ENCODE measurements around the gene CDHR4. TPM values are rescaled to one million over a fixed set of nuclear protein-coding genes. Genes with fewer than 3 reads are reported as not detected.
"Not testable (repeated sequence)": the region's sequence is repeated elsewhere in the genome, so short reads cannot be mapped to it uniquely, and the experiment has no call there.

The CDHR4 gene
- total and polyA plus RNA-seq, 2 donors, result 0.10 TPM; not detected in 1

DNA sequence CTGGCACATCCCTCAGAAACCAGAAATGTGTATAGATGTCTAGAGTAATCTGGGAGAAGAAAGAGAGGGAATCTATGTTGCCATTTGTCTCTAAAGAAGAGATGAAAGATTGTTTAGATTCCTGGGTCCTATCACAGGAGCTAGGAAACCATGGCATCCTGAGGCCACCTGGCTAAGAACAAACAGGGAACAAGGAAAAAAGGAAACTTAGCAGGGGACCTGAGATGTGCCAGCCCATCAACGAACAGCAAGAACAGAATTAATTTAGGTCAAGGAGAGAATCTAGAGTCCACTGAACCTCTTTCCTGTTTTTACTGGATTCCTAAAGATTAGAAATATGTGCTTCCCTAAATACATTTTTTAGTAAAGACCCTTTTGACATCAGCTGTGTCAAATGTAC is 43.6 kb downstream of the CDHR4 start:
- Histone ChIP-seq H3K27ac (ENCODE audit: low read depth) (no peak overlapping the region), H3K4me3 (ENCODE audit: low read depth, low read length) (no peak overlapping the region), H3K4me1 (ENCODE audit: insufficient read depth) (no peaks in the 10 kb centered on the region), H3K36me3 (ENCODE audit: insufficient read depth) (no peaks in the 10 kb centered on the region)
- 84% methylated on average over 1 of the region's 1 CpG for WGBS
- DNase-seq (ENCODE audit: extremely low spot score), result no peak

GRCh38 chr3:49754536-49754935 is 45.1 kb downstream of the CDHR4 start:
- Histone ChIP-seq H3K36me3 (ENCODE audit: insufficient read depth) (no peaks in the 10 kb centered on the region), H3K4me1 (ENCODE audit: insufficient read depth) (no peaks in the 10 kb centered on the region), H3K4me3 (ENCODE audit: low read depth, low read length) (no peak overlapping the region), H3K27ac (ENCODE audit: low read depth) (no peak overlapping the region)
- WGBS, result 85% methylated on average over 1 of the region's 1 CpG
- no peak for DNase-seq (ENCODE audit: extremely low spot score)

- Histone ChIP-seq H3K4me1 (ENCODE audit: insufficient read depth) (no peaks in the 10 kb centered on the region), H3K4me3 (ENCODE audit: low read depth, low read length) (no peak overlapping the region), H3K36me3 (ENCODE audit: insufficient read depth) (no peaks in the 10 kb centered on the region), H3K27ac (ENCODE audit: low read depth) (no peak overlapping the region)
- WGBS, result 90% methylated on average over 4 of the region's 4 CpGs
- DNase-seq (ENCODE audit: extremely low spot score), result no peak
Observed at GRCh38 chr3:49751501-49751900, 48.2 kb downstream of the CDHR4 start.

DNA sequence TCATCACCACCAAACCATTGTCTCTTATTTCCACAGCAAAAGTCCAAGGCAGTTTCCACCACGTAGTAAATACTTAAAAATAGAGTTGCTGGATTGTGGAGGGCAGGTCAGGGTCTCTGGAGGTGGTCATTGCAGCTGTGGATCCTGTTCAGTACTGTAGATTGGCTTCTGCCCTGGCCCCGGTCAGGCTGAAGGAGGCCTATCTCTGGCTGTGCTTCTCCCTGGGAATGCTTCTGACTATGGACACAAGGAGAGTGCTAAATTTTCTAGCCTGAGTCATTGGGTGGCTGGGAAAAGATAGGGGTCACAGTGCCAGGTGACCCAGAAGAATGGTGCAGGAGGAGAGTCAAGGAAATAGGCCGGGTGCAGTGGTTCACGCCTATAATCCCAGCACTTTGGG is 49.6 kb downstream of the CDHR4 start:
- WGBS, result 94% methylated on average over 4 of the region's 4 CpGs
- Histone ChIP-seq H3K4me1 (ENCODE audit: insufficient read depth) (no peaks in the 10 kb centered on the region), H3K4me3 (ENCODE audit: low read depth, low read length) (no peak overlapping the region), H3K36me3 (ENCODE audit: insufficient read depth) (no peaks in the 10 kb centered on the region), H3K27ac (ENCODE audit: low read depth) (no peak overlapping the region)
- DNase-seq (ENCODE audit: extremely low spot score), result no peak

DNA sequence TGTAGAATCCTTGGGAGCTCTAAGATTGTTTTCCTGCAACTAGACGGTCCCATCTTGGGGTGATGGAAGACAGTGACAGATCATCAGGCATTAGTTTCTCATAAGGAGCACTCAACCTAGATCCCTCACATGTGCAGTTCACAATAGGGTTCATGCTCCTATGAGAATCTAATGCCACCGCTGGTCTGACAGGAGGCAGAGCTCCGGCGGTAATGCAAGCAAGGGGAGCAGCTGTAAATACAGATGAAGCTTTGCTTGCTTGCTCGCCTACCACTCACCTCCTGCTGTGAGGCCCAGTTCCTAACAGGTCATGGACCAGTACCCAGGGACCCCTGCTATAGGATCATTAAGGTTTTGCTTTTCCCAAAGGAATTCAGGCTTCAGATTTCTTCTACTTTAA is 50.8 kb downstream of the CDHR4 start:
- H3K36me3 ChIP-seq (ENCODE audit: insufficient read depth); H3K4me1 ChIP-seq (ENCODE audit: insufficient read depth); DNase-seq (ENCODE audit: extremely low spot score); H3K27ac ChIP-seq (ENCODE audit: low read depth); H3K4me3 ChIP-seq (ENCODE audit: low read depth, low read length): not testable (repeated sequence)
- 89% methylated on average over 5 of the region's 5 CpGs for WGBS

- no peak overlapping the region for H3K4me3 ChIP-seq (ENCODE audit: low read depth, low read length)
- no peaks in the 10 kb centered on the region for H3K36me3 ChIP-seq (ENCODE audit: insufficient read depth)
- no peaks in the 10 kb centered on the region for H3K4me1 ChIP-seq (ENCODE audit: insufficient read depth)
- DNase-seq (ENCODE audit: extremely low spot score), result no peak
- 76% methylated on average over 13 of the region's 13 CpGs for WGBS
- no peak overlapping the region for H3K27ac ChIP-seq (ENCODE audit: low read depth)
Observed at GRCh38 chr3:49747792-49748480, 51.7 kb downstream of the CDHR4 start.

DNA sequence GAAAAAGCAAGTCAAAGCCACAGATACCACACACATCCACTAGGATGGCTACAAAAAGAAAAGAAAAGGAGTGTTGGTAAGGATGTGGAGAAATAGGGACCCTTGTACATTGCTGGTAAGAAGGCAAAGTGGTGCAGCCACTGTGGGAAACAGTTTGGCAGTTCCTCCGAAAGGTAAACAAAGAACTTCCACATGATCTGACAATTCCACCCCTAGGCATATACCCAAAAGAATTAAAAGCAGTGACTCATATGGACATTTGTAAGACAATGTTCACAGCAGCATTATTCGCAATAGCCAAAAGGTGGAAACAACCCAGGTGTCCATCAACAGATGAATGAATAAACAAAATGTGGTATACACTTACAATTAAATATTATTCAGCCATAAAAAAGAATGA is 53.7 kb downstream of the CDHR4 start:
- no peaks in the 10 kb centered on the region for H3K36me3 ChIP-seq (ENCODE audit: insufficient read depth)
- no peak overlapping the region for H3K27ac ChIP-seq (ENCODE audit: low read depth)
- H3K4me1 ChIP-seq (ENCODE audit: insufficient read depth), result no peaks in the 10 kb centered on the region
- no peak for DNase-seq (ENCODE audit: extremely low spot score)
- no peak overlapping the region for H3K4me3 ChIP-seq (ENCODE audit: low read depth, low read length)
- 74% methylated on average over 2 of the region's 2 CpGs for WGBS

Small RNA genes within 50 kb of the gene (small RNA-seq; reads per million reads assigned to genes)
- gene COX6CP14, result not detected

Other genes starting within 250 kb of the CDHR4 start
- gene BSN, start 245.4 kb downstream of the CDHR4 start, total RNA-seq, result 0.48 TPM
- 0.39 TPM for gene BSN, start 245.4 kb downstream of the CDHR4 start, polyA plus RNA-seq
- 51.4 TPM for gene APEH, start 125.5 kb downstream of the CDHR4 start, total RNA-seq
- 73.4 TPM for gene APEH, start 125.5 kb downstream of the CDHR4 start, polyA plus RNA-seq
- gene MST1, start 110.4 kb downstream of the CDHR4 start, total RNA-seq, result 5.5 TPM
- gene MST1, start 110.4 kb downstream of the CDHR4 start, polyA plus RNA-seq, result 11.2 TPM
- gene RNF123, start 110.3 kb downstream of the CDHR4 start, total RNA-seq, result 15.9 TPM
- 29.3 TPM for gene RNF123, start 110.3 kb downstream of the CDHR4 start, polyA plus RNA-seq
- not detected for gene AMIGO3, start 80.2 kb downstream of the CDHR4 start, total RNA-seq
- 1.1 TPM for gene AMIGO3, start 80.2 kb downstream of the CDHR4 start, polyA plus RNA-seq
- gene GMPPB, start 75.9 kb downstream of the CDHR4 start, total RNA-seq, result 11.3 TPM
- gene GMPPB, start 75.9 kb downstream of the CDHR4 start, polyA plus RNA-seq, result 17.9 TPM
- 31.6 TPM for gene IP6K1, start 13.3 kb downstream of the CDHR4 start, total RNA-seq
- 31.0 TPM for gene IP6K1, start 13.3 kb downstream of the CDHR4 start, polyA plus RNA-seq
- gene INKA1, start 3.4 kb upstream of the CDHR4 start, total RNA-seq, result 10.3 TPM
- 6.5 TPM for gene INKA1, start 3.4 kb upstream of the CDHR4 start, polyA plus RNA-seq
- gene UBA7, start 14.1 kb upstream of the CDHR4 start, total RNA-seq, result 39.6 TPM
- gene UBA7, start 14.1 kb upstream of the CDHR4 start, polyA plus RNA-seq, result 37.7 TPM
- 6.8 TPM for gene TRAIP, start 56.7 kb upstream of the CDHR4 start, total RNA-seq
- 2.6 TPM for gene TRAIP, start 56.7 kb upstream of the CDHR4 start, polyA plus RNA-seq
- gene CAMKV, start 70.0 kb upstream of the CDHR4 start, total RNA-seq, result 0.37 TPM
- gene CAMKV, start 70.0 kb upstream of the CDHR4 start, polyA plus RNA-seq, result not detected
- 1.7 TPM for gene MST1R, start 104.0 kb upstream of the CDHR4 start, total RNA-seq
- 6.8 TPM for gene MST1R, start 104.0 kb upstream of the CDHR4 start, polyA plus RNA-seq
- gene MON1A, start 129.9 kb upstream of the CDHR4 start, total RNA-seq, result 5.1 TPM
- gene MON1A, start 129.9 kb upstream of the CDHR4 start, polyA plus RNA-seq, result 13.1 TPM
- 117 TPM for gene RBM6, start 140.3 kb upstream of the CDHR4 start, total RNA-seq
- 66.0 TPM for gene RBM6, start 140.3 kb upstream of the CDHR4 start, polyA plus RNA-seq

Measured in urinary bladder (tissue), 4 donors.